Natural killer cell (primary cell): ENCODE results near the gene ARSB. TPM values are rescaled to one million over a fixed set of nuclear protein-coding genes. Genes with fewer than 3 reads are reported as not detected.

Experiments
- ATAC-seq, 3 donors: fragments of 150-1000 bp in 2 of 3; fragments of 200-7000 bp in 1 of 3; cut with Tn5 transposase; 1 replicate in 1 of 3; 2 replicates in 2 of 3; pipeline ENCODE4 v1.10.0; 2021; ENCODE audit warnings: mild to moderate bottlenecking in 2 of 3, moderate library complexity in 2 of 3
- DNase-seq, 2 donors: peaks; one replicate each; pipeline versions ENCODE4 v3.0.0 to v3.0.0-alpha.2; 2013 to 2021; ENCODE audit warnings: mixed read lengths in 1 of 2
- H3K27ac ChIP-seq: one replicate; pipeline ENCODE4 v1.5.1; 2013; ENCODE audit warnings: mild to moderate bottlenecking, low read length
- H3K27me3 ChIP-seq: one replicate; pipeline ENCODE4 v1.6.1; 2013; ENCODE audit warnings: low read length; ENCODE audit not compliant: control insufficient read depth, insufficient read depth
- H3K36me3 ChIP-seq: one replicate; pipeline ENCODE4 v1.6.1; 2013; ENCODE audit warnings: low read length; ENCODE audit not compliant: control insufficient read depth, insufficient read depth
- H3K4me1 ChIP-seq: one replicate; pipeline ENCODE4 v1.6.1; 2013; ENCODE audit warnings: low read length; ENCODE audit not compliant: control insufficient read depth, insufficient read depth
- H3K4me3 ChIP-seq: one replicate; pipeline ENCODE4 v1.5.1; 2013; ENCODE audit warnings: low read length
- H3K9me3 ChIP-seq: one replicate; pipeline ENCODE4 v1.6.1; 2013; ENCODE audit warnings: low read length; ENCODE audit not compliant: control insufficient read depth, insufficient read depth
- H3K27ac Mint-ChIP-seq, 2 donors: one replicate each; pipeline ENCODE4 v1.8.0; 2022; ENCODE audit warnings: mild to moderate bottlenecking in 2 of 2, mixed read lengths in 2 of 2, moderate library complexity in 1 of 2
- H3K27me3 Mint-ChIP-seq, 2 donors: one replicate each; pipeline ENCODE4 v1.8.0; 2022; ENCODE audit warnings: low read depth in 2 of 2, mixed read lengths in 2 of 2
- H3K36me3 Mint-ChIP-seq: one replicate; pipeline ENCODE4 v1.8.0; 2022; ENCODE audit warnings: mixed read lengths
- H3K4me1 Mint-ChIP-seq, 2 donors: one replicate each; pipeline ENCODE4 v1.8.0; 2022; ENCODE audit warnings: mixed read lengths in 2 of 2
- H3K4me3 Mint-ChIP-seq: one replicate; pipeline ENCODE4 v1.8.0; 2022; ENCODE audit warnings: mild to moderate bottlenecking, moderate library complexity, mixed read lengths
- H3K9me3 Mint-ChIP-seq, 2 donors: one replicate each; pipeline ENCODE4 v1.8.0; 2022; ENCODE audit warnings: mixed read lengths in 2 of 2
- WGBS: methylation state at CpG from one replicate; pipeline ENCODE4 v1.1.7; 2013; ENCODE audit warnings: missing lambda C conversion rate; ENCODE audit not compliant: insufficient coverage; 5-methylcytosine and 5-hydroxymethylcytosine counted together
- intact Hi-C: fragments of 100-400 bp; cut with micrococcal nuclease; formaldehyde crosslinking; loops from one replicate; pipeline ENCODE4 v1.14.2; 2022
- total RNA-seq, 4 donors: library from RNA; stranded (reverse); fragments of 120-200 nt in 1 of 4; gene quantifications; one replicate each; pipeline versions ENCODE4 v1.2.3 to v1.2.4, GENCODE V29; 2013 to 2022
- TF ChIP-seq, protein P1 (sequence below): fragments of 200-600 bp; IDR thresholded peaks from one replicate; pipeline ENCODE4 v1.8.0; 2022; ENCODE audit warnings: antibody characterized with exemption

Gene ARSB
- total RNA-seq, 3 donors from 2014 or later (not counting 1 experiment from before 2014, with no cell fraction given): 8.6 to 12.8 (median 8.9) TPM

DNA sequence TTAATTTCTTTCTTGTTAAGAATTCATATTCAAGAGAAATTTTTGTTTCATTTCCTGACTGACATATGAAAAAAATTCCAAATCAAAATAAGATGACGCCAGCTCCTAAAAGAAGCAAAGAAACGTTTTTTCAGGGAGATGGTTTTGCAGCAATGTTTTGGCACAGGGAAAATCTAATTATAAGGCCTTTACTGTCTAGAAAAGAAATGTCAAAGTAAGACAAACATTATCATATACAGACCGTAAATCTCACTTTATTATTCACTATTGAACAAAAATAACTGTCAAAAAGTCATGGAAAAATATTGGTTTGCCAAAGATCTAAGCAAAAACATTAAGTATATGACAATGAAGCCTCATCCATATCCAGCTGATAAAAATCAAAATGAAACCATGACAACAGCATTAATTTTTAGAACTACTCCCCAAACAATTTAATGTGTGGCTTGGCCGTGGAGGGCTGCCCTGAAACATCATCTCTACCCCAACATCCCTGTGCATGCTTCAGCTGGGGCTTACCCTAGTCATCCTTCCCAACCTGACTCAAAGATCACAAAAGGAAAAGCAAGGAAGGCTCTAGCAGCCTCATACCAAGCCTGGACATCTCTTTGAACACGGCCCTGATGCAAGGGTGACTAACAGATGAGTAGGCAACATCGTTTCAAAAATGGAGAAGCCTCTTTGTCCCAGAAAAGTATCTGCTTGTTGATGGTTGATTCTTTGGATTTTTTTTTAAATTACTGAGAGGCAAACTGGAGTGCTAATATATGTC is 95.6 kb downstream of the ARSB start:
- H3K27ac ChIP-seq: no peak overlapping the region
- peaks cover 12% of the 10 kb centered on the region for H3K4me1 ChIP-seq
- peaks cover 4% of the 10 kb centered on the region for H3K36me3 ChIP-seq
- Mint-ChIP-seq H3K4me1 (peaks cover 19 to 26% of the 10 kb centered on the region in 2 donors), H3K4me3 (no peak overlapping the region), H3K36me3 (no peaks in the 10 kb centered on the region), H3K27me3 (peaks cover 10 to 35% of the 10 kb centered on the region in 2 donors), H3K27ac (no peak overlapping the region), H3K9me3 (no peaks in the 10 kb centered on the region)
- no peak for ATAC-seq
- TF ChIP-seq, protein P1, sequence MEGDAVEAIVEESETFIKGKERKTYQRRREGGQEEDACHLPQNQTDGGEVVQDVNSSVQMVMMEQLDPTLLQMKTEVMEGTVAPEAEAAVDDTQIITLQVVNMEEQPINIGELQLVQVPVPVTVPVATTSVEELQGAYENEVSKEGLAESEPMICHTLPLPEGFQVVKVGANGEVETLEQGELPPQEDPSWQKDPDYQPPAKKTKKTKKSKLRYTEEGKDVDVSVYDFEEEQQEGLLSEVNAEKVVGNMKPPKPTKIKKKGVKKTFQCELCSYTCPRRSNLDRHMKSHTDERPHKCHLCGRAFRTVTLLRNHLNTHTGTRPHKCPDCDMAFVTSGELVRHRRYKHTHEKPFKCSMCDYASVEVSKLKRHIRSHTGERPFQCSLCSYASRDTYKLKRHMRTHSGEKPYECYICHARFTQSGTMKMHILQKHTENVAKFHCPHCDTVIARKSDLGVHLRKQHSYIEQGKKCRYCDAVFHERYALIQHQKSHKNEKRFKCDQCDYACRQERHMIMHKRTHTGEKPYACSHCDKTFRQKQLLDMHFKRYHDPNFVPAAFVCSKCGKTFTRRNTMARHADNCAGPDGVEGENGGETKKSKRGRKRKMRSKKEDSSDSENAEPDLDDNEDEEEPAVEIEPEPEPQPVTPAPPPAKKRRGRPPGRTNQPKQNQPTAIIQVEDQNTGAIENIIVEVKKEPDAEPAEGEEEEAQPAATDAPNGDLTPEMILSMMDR: no peak
- intact Hi-C loops: no loop called here
- H3K9me3 ChIP-seq: no peaks in the 10 kb centered on the region
- over 99% methylated on average over 4 of the region's 6 CpGs for WGBS
- no peaks in the 10 kb centered on the region for H3K27me3 ChIP-seq
- DNase-seq: no peak
- no peak overlapping the region for H3K4me3 ChIP-seq

DNA sequence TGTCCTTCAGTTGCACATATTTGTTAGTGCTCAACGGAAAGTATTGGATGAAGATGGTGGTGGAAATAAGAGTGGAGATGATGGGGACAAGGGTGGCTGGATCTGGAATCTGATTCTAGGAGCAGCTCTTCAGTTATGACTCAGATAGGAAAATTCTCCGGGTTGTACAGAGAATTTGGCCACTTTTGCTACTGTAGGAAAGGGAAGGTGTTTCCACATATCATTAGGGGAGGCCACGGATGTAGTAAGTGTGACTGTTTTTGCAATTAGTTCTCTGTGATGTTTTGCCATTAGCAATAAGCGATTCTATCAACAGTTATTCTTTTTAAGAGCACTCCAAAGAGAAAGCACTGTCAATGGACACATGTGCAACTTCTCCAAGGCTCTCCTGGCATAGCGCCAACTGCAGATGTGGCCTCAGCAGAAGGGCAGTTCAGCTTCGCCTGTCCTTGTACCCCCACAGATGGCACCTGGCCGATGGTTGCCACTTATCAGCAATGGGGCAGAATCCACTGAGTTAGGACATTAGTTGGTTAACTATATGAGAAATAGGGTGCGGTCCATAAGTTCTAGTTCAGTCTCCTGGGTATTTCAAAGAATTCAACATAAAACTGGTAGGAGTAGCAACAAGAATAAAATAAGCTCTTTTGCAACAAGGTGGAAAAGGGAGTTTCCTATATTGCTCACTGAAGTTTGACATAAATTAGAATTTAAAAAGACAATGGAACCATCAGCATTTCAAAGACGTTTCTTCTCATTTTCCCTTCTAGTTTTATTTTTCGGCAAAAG is 96.3 kb downstream of the ARSB start:
- ATAC-seq: no peak
- peaks cover 10 to 35% of the 10 kb centered on the region in 2 donors for H3K27me3 Mint-ChIP-seq
- Histone ChIP-seq H3K36me3 (peaks cover 4% of the 10 kb centered on the region), H3K27me3 (no peaks in the 10 kb centered on the region), H3K4me1 (peaks cover 12% of the 10 kb centered on the region), H3K27ac (no peak overlapping the region), H3K9me3 (no peaks in the 10 kb centered on the region), H3K4me3 (no peak overlapping the region)
- TF ChIP-seq, protein P1: no peak
- WGBS: 95% methylated on average over 9 of the region's 10 CpGs
- DNase-seq: peak in 1 of 2 donors; percentile 6
- no peaks in the 10 kb centered on the region for H3K9me3 Mint-ChIP-seq
- no peak overlapping the region for H3K27ac Mint-ChIP-seq
- intact Hi-C loops: no loop called here
- no peak overlapping the region for H3K4me3 Mint-ChIP-seq
- no peaks in the 10 kb centered on the region for H3K36me3 Mint-ChIP-seq
- H3K4me1 Mint-ChIP-seq: peaks cover 19 to 26% of the 10 kb centered on the region in 2 donors

DNA sequence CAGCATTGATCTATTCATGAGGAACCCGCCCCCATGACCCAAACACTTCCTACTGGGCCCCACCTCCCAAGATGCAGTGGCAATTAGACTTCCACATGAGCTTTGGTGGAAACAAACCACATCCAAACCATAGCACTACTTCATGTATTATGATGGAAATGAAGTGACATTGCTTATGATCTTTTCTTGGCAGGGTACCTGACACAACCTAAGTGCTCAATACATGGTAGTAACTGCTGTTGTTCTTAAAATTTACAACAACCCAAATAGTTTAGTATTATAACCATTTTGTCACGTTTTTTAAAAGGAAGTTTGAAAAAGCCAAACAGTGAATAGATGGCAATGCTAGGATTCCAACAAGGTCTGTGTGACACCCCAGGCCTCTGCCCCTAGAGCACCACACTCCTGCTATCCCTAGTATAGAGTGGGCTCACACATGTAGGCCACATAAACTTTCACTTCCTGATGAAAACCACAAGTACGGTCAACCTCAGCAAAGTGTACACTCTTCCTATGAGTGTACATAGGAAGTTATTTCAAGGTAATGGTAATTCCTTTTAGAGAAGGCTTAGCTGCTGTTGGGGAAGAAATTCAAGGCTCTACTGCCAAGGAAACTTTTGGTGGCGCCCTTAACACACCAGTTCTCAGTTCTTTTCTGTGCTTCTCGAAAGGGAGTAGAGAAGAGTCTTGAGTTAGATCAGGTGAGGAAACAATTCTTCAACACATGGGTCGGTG is 97.6 kb downstream of the ARSB start:
- Mint-ChIP-seq H3K9me3 (no peaks in the 10 kb centered on the region), H3K4me3 (no peak overlapping the region), H3K4me1 (peaks cover 19 to 26% of the 10 kb centered on the region in 2 donors), H3K36me3 (no peaks in the 10 kb centered on the region), H3K27ac (no peak overlapping the region), H3K27me3 (peaks cover 10 to 35% of the 10 kb centered on the region in 2 donors)
- no peaks in the 10 kb centered on the region for H3K9me3 ChIP-seq
- H3K27ac ChIP-seq: no peak overlapping the region
- TF ChIP-seq, protein P1: no peak
- H3K4me3 ChIP-seq: no peak overlapping the region
- no peaks in the 10 kb centered on the region for H3K27me3 ChIP-seq
- intact Hi-C loops: no loop called here
- peak in 1 of 2 donors; percentile 5 for DNase-seq
- 51% methylated on average over 4 of the region's 6 CpGs for WGBS
- H3K36me3 ChIP-seq: peaks cover 4% of the 10 kb centered on the region
- ATAC-seq: peak; percentile 36 to 83 (median 56)
- peaks cover 12% of the 10 kb centered on the region for H3K4me1 ChIP-seq
